H9 (cell line): ENCODE data around the gene PHACTR1. TPM values are rescaled to one million over a fixed set of nuclear protein-coding genes. Genes with fewer than 3 reads are reported as not detected.

ENCODE experiments used
- DNase-seq: peaks from one replicate; pipeline ENCODE4 v3.0.0-alpha.2; 2017
- H2AFZ ChIP-seq: one replicate; pipeline ENCODE4 v1.6.1; 2013; ENCODE audit warnings: mild to moderate bottlenecking, low read length, control low read depth, moderate library complexity
- H2AK5ac ChIP-seq: 2 replicates; pipeline ENCODE4 v1.6.1; 2013; ENCODE audit warnings: low read length, control low read depth, mixed read lengths; ENCODE audit not compliant: insufficient read length
- H2BK120ac ChIP-seq: one replicate; pipeline ENCODE4 v1.6.1; 2013; ENCODE audit warnings: low read depth, mild to moderate bottlenecking, low read length, control low read depth, inconsistent platforms; ENCODE audit not compliant: poor library complexity, severe bottlenecking
- H2BK12ac ChIP-seq: 2 replicates; pipeline ENCODE4 v1.6.1; 2013; ENCODE audit warnings: low read length, control low read depth, mixed read lengths, low read depth; ENCODE audit not compliant: insufficient read length
- H2BK15ac ChIP-seq: 2 replicates; pipeline ENCODE4 v1.6.1; 2013; ENCODE audit warnings: low read depth, low read length, control low read depth
- H2BK20ac ChIP-seq: one replicate; pipeline ENCODE4 v1.6.1; 2013; ENCODE audit warnings: low read depth, mild to moderate bottlenecking, low read length, control low read depth, inconsistent platforms; ENCODE audit not compliant: poor library complexity, severe bottlenecking
- H2BK5ac ChIP-seq: 2 replicates; pipeline ENCODE4 v1.6.1; 2013; ENCODE audit warnings: low read length, control low read depth, mixed read lengths; ENCODE audit not compliant: insufficient read length
- H3K14ac ChIP-seq: 2 replicates; pipeline ENCODE4 v1.6.1; 2013; ENCODE audit warnings: low read length, control low read depth; ENCODE audit not compliant: insufficient read depth
- H3K18ac ChIP-seq: 2 replicates; pipeline ENCODE4 v1.6.1; 2013; ENCODE audit warnings: low read depth, mild to moderate bottlenecking, mixed read lengths, low read length, control low read depth; ENCODE audit not compliant: insufficient read length
- H3K23ac ChIP-seq: 2 replicates; pipeline ENCODE4 v1.6.1; 2013; ENCODE audit warnings: low read length, control low read depth, mixed read lengths, low read depth; ENCODE audit not compliant: insufficient read length
- H3K23me2 ChIP-seq: 2 replicates; pipeline ENCODE4 v1.6.1; 2013; ENCODE audit warnings: low read depth, mild to moderate bottlenecking, mixed read lengths, low read length, control low read depth; ENCODE audit not compliant: insufficient read length, poor library complexity, severe bottlenecking
- H3K27ac ChIP-seq: 2 replicates; pipeline ENCODE4 v1.5.1; 2013; ENCODE audit warnings: low read length, control low read depth, mixed read lengths, low read depth; ENCODE audit not compliant: insufficient read length
- H3K27me3 ChIP-seq: 2 replicates; pipeline ENCODE4 v1.6.1; 2013; ENCODE audit warnings: low read length, control low read depth, inconsistent platforms; ENCODE audit not compliant: insufficient read depth
- H3K4ac ChIP-seq: 2 replicates; pipeline ENCODE4 v1.6.1; 2013; ENCODE audit warnings: low read depth, mild to moderate bottlenecking, control low read depth, inconsistent platforms, low read length, moderate library complexity
- H3K4me1 ChIP-seq: 2 replicates; pipeline ENCODE4 v1.6.1; 2013; ENCODE audit warnings: low read length, control low read depth, inconsistent platforms; ENCODE audit not compliant: insufficient read depth
- H3K4me2 ChIP-seq: 2 replicates; pipeline ENCODE4 v1.6.1; 2013; ENCODE audit warnings: low read length, control low read depth, mixed read lengths; ENCODE audit not compliant: insufficient read length, insufficient read depth
- H3K56ac ChIP-seq: 2 replicates; pipeline ENCODE4 v1.6.1; 2013; ENCODE audit warnings: low read depth, mild to moderate bottlenecking, mixed read lengths, low read length, control low read depth; ENCODE audit not compliant: insufficient read length
- H3K79me1 ChIP-seq: 2 replicates; pipeline ENCODE4 v1.6.1; 2013; ENCODE audit warnings: low read depth, mild to moderate bottlenecking, moderate library complexity, low read length, control low read depth, inconsistent platforms; ENCODE audit not compliant: insufficient read depth, poor library complexity, severe bottlenecking
- H3K79me2 ChIP-seq: 2 replicates; pipeline ENCODE4 v1.6.1; 2013; ENCODE audit warnings: low read length, control low read depth, inconsistent platforms; ENCODE audit not compliant: insufficient read depth
- H3K9ac ChIP-seq: 2 replicates; pipeline ENCODE4 v1.6.1; 2013; ENCODE audit warnings: low read length, control low read depth, mixed read lengths; ENCODE audit not compliant: insufficient read length; ENCODE audit errors: extremely low read depth
- H3K9me3 ChIP-seq: one replicate; pipeline ENCODE4 v1.6.1; 2013; ENCODE audit warnings: low read depth, low read length, inconsistent platforms; ENCODE audit not compliant: control insufficient read depth
- H3T11ph ChIP-seq: one replicate; pipeline ENCODE4 v1.6.1; 2013; ENCODE audit warnings: mild to moderate bottlenecking, low read length, control low read depth, inconsistent platforms
- H4K20me1 ChIP-seq: one replicate; pipeline ENCODE4 v1.6.1; 2013; ENCODE audit not compliant: control insufficient read depth, insufficient read length, insufficient read depth
- H4K5ac ChIP-seq: 2 replicates; pipeline ENCODE4 v1.6.1; 2013; ENCODE audit warnings: low read depth, mild to moderate bottlenecking, mixed read lengths, low read length, control low read depth; ENCODE audit not compliant: insufficient read length
- H4K8ac ChIP-seq: replicated peaks from 2 replicates; pipeline ENCODE4 v1.6.1; 2013; ENCODE audit warnings: low read length, control low read depth, mixed read lengths, low read depth; ENCODE audit not compliant: insufficient read length
- H4K91ac ChIP-seq: 2 replicates; pipeline ENCODE4 v1.6.1; 2013; ENCODE audit warnings: low read depth, mild to moderate bottlenecking, moderate library complexity, mixed read lengths, low read length, control low read depth; ENCODE audit not compliant: insufficient read length
- H3K27ac Mint-ChIP-seq, 3 experiments: 2 replicates in 2 of 3; 3 replicates in 1 of 3; pipeline ENCODE4 v1.8.0; 2020 to 2021; ENCODE audit warnings: mixed read lengths in 3 of 3, mild to moderate bottlenecking in 1 of 3, moderate library complexity in 1 of 3
- H3K27me3 Mint-ChIP-seq: 2 replicates; pipeline ENCODE4 v1.8.0; 2021; ENCODE audit warnings: low read depth, mild to moderate bottlenecking, moderate library complexity, mixed read lengths
- H3K36me3 Mint-ChIP-seq, 3 experiments: 2 replicates in 2 of 3; 3 replicates in 1 of 3; pipeline ENCODE4 v1.8.0; 2020 to 2021; ENCODE audit warnings: low read depth in 3 of 3, mixed read lengths in 3 of 3; ENCODE audit not compliant: insufficient read depth in 1 of 3
- H3K4me1 Mint-ChIP-seq, 2 experiments: 2 replicates each; pipeline ENCODE4 v1.8.0; 2020; ENCODE audit warnings: mixed read lengths in 2 of 2
- H3K4me3 Mint-ChIP-seq, 2 experiments: 2 replicates in 1 of 2; 3 replicates in 1 of 2; pipeline ENCODE4 v1.8.0; 2020 to 2021; ENCODE audit warnings: mild to moderate bottlenecking in 2 of 2, mixed read lengths in 2 of 2, moderate library complexity in 1 of 2
- H3K9me3 Mint-ChIP-seq, 2 experiments: 2 replicates in 1 of 2; 3 replicates in 1 of 2; pipeline ENCODE4 v1.8.0; 2020; ENCODE audit warnings: mild to moderate bottlenecking in 2 of 2, mixed read lengths in 2 of 2, moderate library complexity in 1 of 2
- WGBS: extraction: QIAGEN DNeasy Blood & Tissue Kit; methylation state at CpG from one replicate; pipeline ENCODE4 v1.1.7; 2013; ENCODE audit warnings: missing lambda C conversion rate, low lambda C conversion rate, mixed read lengths; ENCODE audit not compliant: insufficient read length; ENCODE audit errors: extremely low coverage; 5-methylcytosine and 5-hydroxymethylcytosine counted together
- total RNA-seq: library from RNA; stranded (reverse); gene quantifications from 2 replicates; pipeline ENCODE4 v1.2.1, GENCODE V29; 2021
- TF ChIP-seq, protein P1 (sequence below): fragments of 200-600 bp; sonication (generic); conservative IDR thresholded peaks from 3 replicates; pipeline ENCODE4 v1.8.0; 2021; ENCODE audit warnings: antibody characterized with exemption, mild to moderate bottlenecking

The PHACTR1 gene
- total RNA-seq, 1 experiment from 2014 or later, result 15.9 TPM

DNA sequence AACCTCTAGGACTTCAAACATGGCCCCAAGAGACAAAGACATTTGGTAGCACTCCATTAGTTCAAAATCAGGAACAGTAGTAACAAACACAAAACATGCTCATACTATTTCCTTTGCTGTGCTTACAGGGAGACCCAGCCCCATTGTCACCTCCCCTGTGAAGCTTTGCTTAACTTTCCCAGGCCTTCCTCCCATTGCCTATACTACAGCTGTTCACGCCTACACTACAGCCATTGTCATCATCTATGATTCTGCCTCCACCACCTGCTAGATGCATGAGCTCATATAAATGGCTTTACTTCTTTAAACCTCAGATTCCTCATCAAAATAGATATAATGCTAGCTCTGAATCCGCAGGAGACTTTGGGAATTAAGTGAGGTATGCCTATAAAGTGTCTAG, 8.7 kb downstream of the PHACTR1 start:
- no peak overlapping the region for H2AFZ ChIP-seq
- no peak overlapping the region for H3K9ac ChIP-seq
- Mint-ChIP-seq H3K36me3 (no peaks in the 10 kb centered on the region), H3K9me3 (no peaks in the 10 kb centered on the region), H3K4me3 (no peak overlapping the region), H3K27ac (no peak overlapping the region), H3K27me3 (peaks cover 3% of the 10 kb centered on the region; the same call in 1 of the 2 replicates), H3K4me1 (peaks cover 32 to 33% of the 10 kb centered on the region in 2 experiments)
- H2BK12ac ChIP-seq, result no peak overlapping the region
- no peaks in the 10 kb centered on the region for H3K27me3 ChIP-seq
- H3K9me3 ChIP-seq, result no peaks in the 10 kb centered on the region
- H2AK5ac ChIP-seq, result no peak overlapping the region
- H4K8ac ChIP-seq, result no peak overlapping the region
- H3K18ac ChIP-seq, result no peak overlapping the region
- H3K27ac ChIP-seq, result no peak overlapping the region
- H3K79me1 ChIP-seq, result no peaks in the 10 kb centered on the region
- H4K5ac ChIP-seq, result no peak overlapping the region
- no peak overlapping the region for H2BK5ac ChIP-seq
- H3K14ac ChIP-seq, result no peak overlapping the region
- H3K4me1 ChIP-seq, result peaks cover 4% of the 10 kb centered on the region; the same call in 1 of the 2 replicates
- no peak overlapping the region for H2BK120ac ChIP-seq
- no peak overlapping the region for H3T11ph ChIP-seq
- H3K23ac ChIP-seq, result no peak overlapping the region
- H2BK20ac ChIP-seq, result no peak overlapping the region
- no peak overlapping the region for H3K4ac ChIP-seq
- H4K91ac ChIP-seq, result no peak overlapping the region
- H3K4me2 ChIP-seq, result no peak overlapping the region
- H3K79me2 ChIP-seq, result no peaks in the 10 kb centered on the region
- no peak overlapping the region for H3K56ac ChIP-seq
- WGBS, result no CpG with 5 or more reads among the region's 2 CpGs
- H2BK15ac ChIP-seq, result no peak overlapping the region
- H4K20me1 ChIP-seq, result no peaks in the 10 kb centered on the region
- no peaks in the 10 kb centered on the region for H3K23me2 ChIP-seq
- TF ChIP-seq, protein P1, sequence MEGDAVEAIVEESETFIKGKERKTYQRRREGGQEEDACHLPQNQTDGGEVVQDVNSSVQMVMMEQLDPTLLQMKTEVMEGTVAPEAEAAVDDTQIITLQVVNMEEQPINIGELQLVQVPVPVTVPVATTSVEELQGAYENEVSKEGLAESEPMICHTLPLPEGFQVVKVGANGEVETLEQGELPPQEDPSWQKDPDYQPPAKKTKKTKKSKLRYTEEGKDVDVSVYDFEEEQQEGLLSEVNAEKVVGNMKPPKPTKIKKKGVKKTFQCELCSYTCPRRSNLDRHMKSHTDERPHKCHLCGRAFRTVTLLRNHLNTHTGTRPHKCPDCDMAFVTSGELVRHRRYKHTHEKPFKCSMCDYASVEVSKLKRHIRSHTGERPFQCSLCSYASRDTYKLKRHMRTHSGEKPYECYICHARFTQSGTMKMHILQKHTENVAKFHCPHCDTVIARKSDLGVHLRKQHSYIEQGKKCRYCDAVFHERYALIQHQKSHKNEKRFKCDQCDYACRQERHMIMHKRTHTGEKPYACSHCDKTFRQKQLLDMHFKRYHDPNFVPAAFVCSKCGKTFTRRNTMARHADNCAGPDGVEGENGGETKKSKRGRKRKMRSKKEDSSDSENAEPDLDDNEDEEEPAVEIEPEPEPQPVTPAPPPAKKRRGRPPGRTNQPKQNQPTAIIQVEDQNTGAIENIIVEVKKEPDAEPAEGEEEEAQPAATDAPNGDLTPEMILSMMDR, result no peak
- DNase-seq, result no peak
